H1 (cell line): ENCODE measurements around the gene TLCD3A. TPM values are rescaled to one million over a fixed set of nuclear protein-coding genes. Genes with fewer than 3 reads are reported as not detected.
A peak's percentile ranks its signal among the peaks of the same experiment; 100 is the strongest.

ENCODE experiments used
- CTCF ChIA-PET: fragments of 300-600 bp; sonication (Branson Sonifier 250); formaldehyde crosslinking; loops from one replicate; lab custom pipeline; 2021; ENCODE audit not compliant: partially characterized antibody; lab: Charles Lee
- POLR2A ChIA-PET: fragments of 300-600 bp; sonication (Branson Sonifier 250); formaldehyde crosslinking; loops from one replicate; lab custom pipeline; 2021; ENCODE audit warnings: inconsistent platforms; ENCODE audit not compliant: partially characterized antibody; lab: Charles Lee
- DNase-seq, 2 experiments: peaks; one replicate each; pipeline versions ENCODE4 v3.0.0 to v3.0.0-alpha.2; 2010 to 2022; ENCODE audit warnings: low spot score in 2 of 2, low read depth in 1 of 2, mixed read lengths in 1 of 2
- FAIRE-seq: peaks from 2 replicates; lab custom pipeline; 2011; peaks lifted over from hg19 to GRCh38; lab: Jason Lieb, UNC
- H2AFZ ChIP-seq: 2 replicates; pipeline ENCODE4 v1.8.1; 2012; ENCODE audit warnings: low read length, inconsistent platforms
- H2AK5ac ChIP-seq: 2 replicates; pipeline ENCODE4 v1.6.1; 2013; ENCODE audit warnings: low read depth, low read length
- H2BK120ac ChIP-seq: replicated peaks from 2 replicates; pipeline ENCODE3; 2013; ENCODE audit warnings: low read depth, low read length, inconsistent platforms
- H2BK12ac ChIP-seq: 2 replicates; pipeline ENCODE4 v1.6.1; 2013; ENCODE audit warnings: low read depth, low read length
- H2BK15ac ChIP-seq: 2 replicates; pipeline ENCODE4 v1.6.1; 2013; ENCODE audit warnings: low read length
- H2BK20ac ChIP-seq: 2 replicates; pipeline ENCODE4 v1.6.1; 2013; ENCODE audit warnings: low read length
- H2BK5ac ChIP-seq: 2 replicates; pipeline ENCODE4 v1.6.1; 2013; ENCODE audit warnings: low read depth, low read length
- H3K14ac ChIP-seq: 2 replicates; pipeline ENCODE4 v1.6.1; 2013; ENCODE audit warnings: inconsistent platforms; ENCODE audit not compliant: insufficient read length
- H3K18ac ChIP-seq: 2 replicates; pipeline ENCODE4 v1.6.1; 2013; ENCODE audit warnings: low read length; ENCODE audit errors: extremely low read depth
- H3K23ac ChIP-seq: 2 replicates; pipeline ENCODE4 v1.6.1; 2013; ENCODE audit warnings: inconsistent platforms; ENCODE audit not compliant: insufficient read length
- H3K23me2 ChIP-seq: 2 replicates; pipeline ENCODE4 v1.6.1; 2013; ENCODE audit warnings: low read depth, low read length
- H3K27ac ChIP-seq: 2 replicates; pipeline ENCODE4 v1.6.1; 2011; ENCODE audit warnings: low read depth, low read length, inconsistent platforms
- H3K27me3 ChIP-seq, 4 experiments: replicated peaks in 1 of 4; 1 replicate in 1 of 4; 2 replicates in 3 of 4; pipeline versions ENCODE4 v1.6.1 to v1.8.1; 2011 to 2013; ENCODE audit warnings: low read length in 3 of 4, mild to moderate bottlenecking in 3 of 4, inconsistent platforms in 2 of 4, mixed read lengths in 2 of 4, moderate library complexity in 1 of 4; ENCODE audit not compliant: control insufficient read depth in 3 of 4, insufficient read depth in 3 of 4; ENCODE audit errors: extremely low read depth in 1 of 4
- H3K36me3 ChIP-seq, 4 experiments: 2 replicates each; pipeline versions ENCODE4 v1.6.1 to v1.8.1; 2011 to 2013; ENCODE audit warnings: mild to moderate bottlenecking in 4 of 4, low read length in 3 of 4, moderate library complexity in 2 of 4, control low read depth in 1 of 4, inconsistent platforms in 1 of 4; ENCODE audit not compliant: insufficient read depth in 4 of 4, control insufficient read depth in 2 of 4
- H3K4ac ChIP-seq: replicated peaks from 2 replicates; pipeline ENCODE3; 2013; ENCODE audit warnings: low read length, low read depth, mixed read lengths, inconsistent platforms; ENCODE audit not compliant: insufficient read length
- H3K4me1 ChIP-seq, 4 experiments: replicated peaks in 1 of 4; 1 replicate in 1 of 4; 2 replicates in 3 of 4; pipeline versions ENCODE4 v1.6.1 to v1.8.1; 2011 to 2013; ENCODE audit warnings: low read length in 3 of 4, inconsistent platforms in 2 of 4, mixed read lengths in 1 of 4; ENCODE audit not compliant: insufficient read depth in 4 of 4, control insufficient read depth in 3 of 4
- H3K4me2 ChIP-seq, 2 experiments: 2 replicates each; pipeline versions ENCODE4 v1.6.1 to v1.8.1; 2011 to 2013; ENCODE audit warnings: low read depth in 2 of 2, low read length in 2 of 2, control low read depth in 1 of 2, inconsistent platforms in 1 of 2, mild to moderate bottlenecking in 1 of 2; ENCODE audit not compliant: insufficient read depth in 1 of 2
- H3K4me3 ChIP-seq, 4 experiments: fragments of 200-600, 300-600 bp in 1 of 4; sonication (generic), shearing (Covaris generic), sonication (Bioruptor Twin) in 1 of 4; 2 replicates each; pipeline versions ENCODE4 v1.5.1 to v1.8.1; 2011 to 2016; ENCODE audit warnings: low read length in 4 of 4, low read depth in 3 of 4, control low read depth in 2 of 4, inconsistent platforms in 2 of 4, mild to moderate bottlenecking in 2 of 4, mixed read lengths in 1 of 4, moderate library complexity in 1 of 4; ENCODE audit not compliant: insufficient read depth in 2 of 4; ENCODE audit errors: extremely low read depth in 1 of 4
- H3K56ac ChIP-seq: replicated peaks from 2 replicates; pipeline ENCODE3; 2013; ENCODE audit warnings: low read depth, mild to moderate bottlenecking, mixed read lengths, low read length, inconsistent platforms; ENCODE audit not compliant: insufficient read length
- H3K79me1 ChIP-seq: 2 replicates; pipeline ENCODE4 v1.6.1; 2013; ENCODE audit warnings: low read depth, low read length, control low read depth
- H3K79me2 ChIP-seq, 2 experiments: 2 replicates each; pipeline versions ENCODE4 v1.6.1 to v1.8.1; 2012 to 2013; ENCODE audit warnings: low read length in 2 of 2, mild to moderate bottlenecking in 2 of 2, inconsistent platforms in 1 of 2; ENCODE audit not compliant: insufficient read depth in 2 of 2, control insufficient read depth in 1 of 2
- H3K9ac ChIP-seq, 4 experiments: replicated peaks in 1 of 4; 1 replicate in 1 of 4; 2 replicates in 3 of 4; pipeline versions ENCODE4 v1.6.1 to v1.8.1; 2011 to 2013; ENCODE audit warnings: low read depth in 3 of 4, low read length in 3 of 4, control low read depth in 2 of 4, mild to moderate bottlenecking in 2 of 4, moderate library complexity in 2 of 4, inconsistent platforms in 1 of 4; ENCODE audit errors: extremely low read depth in 1 of 4
- H3K9me3 ChIP-seq, 2 experiments: 2 replicates each; pipeline versions ENCODE4 v1.6.1 to v1.8.1; 2012 to 2013; ENCODE audit warnings: mild to moderate bottlenecking in 2 of 2, moderate library complexity in 2 of 2, control low read depth in 1 of 2, inconsistent platforms in 1 of 2, low read depth in 1 of 2, low read length in 1 of 2, mixed read lengths in 1 of 2; ENCODE audit not compliant: insufficient read depth in 2 of 2
- H4K20me1 ChIP-seq, 2 experiments: replicated peaks in 1 of 2; 2 replicates each; pipeline versions ENCODE3 to v1.8.1; 2011 to 2013; ENCODE audit warnings: inconsistent platforms in 2 of 2, low read length in 2 of 2, mild to moderate bottlenecking in 1 of 2; ENCODE audit not compliant: insufficient read depth in 2 of 2, control insufficient read depth in 1 of 2
- H4K5ac ChIP-seq: 2 replicates; pipeline ENCODE4 v1.6.1; 2013; ENCODE audit warnings: low read length, low read depth, mixed read lengths, inconsistent platforms; ENCODE audit not compliant: insufficient read length
- H4K8ac ChIP-seq: 2 replicates; pipeline ENCODE4 v1.8.0; 2013; ENCODE audit warnings: mild to moderate bottlenecking, moderate library complexity, low read length, inconsistent platforms; ENCODE audit not compliant: insufficient read depth; ENCODE audit errors: extremely low read depth
- H4K91ac ChIP-seq: replicated peaks from 2 replicates; pipeline ENCODE3; 2013; ENCODE audit warnings: low read length, mixed read lengths, inconsistent platforms; ENCODE audit not compliant: insufficient read length
- BACH1 ChIP-seq: IDR thresholded peaks from 2 replicates; pipeline ENCODE4 v1.6.1; 2012; ENCODE audit warnings: low read length, improper control_type of control experiment
- CBX8 ChIP-seq: fragments of 300-800, 300-1000 bp; sonication (generic); IDR thresholded peaks from 2 replicates; pipeline ENCODE4 v1.7.1; 2016; ENCODE audit warnings: low read depth, low read length, borderline replicate concordance
- CTCF ChIP-seq, 3 experiments: IDR thresholded peaks; 1 replicate in 2 of 3; 2 replicates in 1 of 3; pipeline versions ENCODE4 v1.5.1 to v1.6.1; 2011; ENCODE audit warnings: low read length in 3 of 3, mild to moderate bottlenecking in 3 of 3, inconsistent platforms in 2 of 3, low read depth in 1 of 3, moderate library complexity in 1 of 3; ENCODE audit not compliant: insufficient read depth in 1 of 3; ENCODE audit errors: control extremely low read depth in 1 of 3
- JUN ChIP-seq: IDR thresholded peaks from 2 replicates; pipeline ENCODE4 v1.6.1; 2011; ENCODE audit warnings: low read depth, mild to moderate bottlenecking, improper control_type of control experiment, low read length
- RAD21 ChIP-seq, 2 experiments: IDR thresholded peaks in 1 of 2; conservative IDR thresholded peaks in 1 of 2; 2 replicates each; pipeline ENCODE4 v1.6.1; 2011; ENCODE audit warnings: low read depth in 2 of 2, low read length in 2 of 2, improper control_type of control experiment in 1 of 2, inconsistent platforms in 1 of 2, mild to moderate bottlenecking in 1 of 2, moderate library complexity in 1 of 2
- RXRA ChIP-seq: IDR thresholded peaks from 2 replicates; pipeline ENCODE4 v1.6.1; 2011; ENCODE audit warnings: low read depth, mild to moderate bottlenecking, low read length, moderate library complexity; ENCODE audit not compliant: insufficient read depth
- SP1 ChIP-seq: IDR thresholded peaks from 2 replicates; pipeline ENCODE4 v1.6.1; 2011; ENCODE audit warnings: low read depth, low read length
- WGBS, 2 experiments: shearing (Covaris generic) in 1 of 2; methylation state at CpG; one replicate each; pipeline versions ENCODE4 v1.1.6 to v1.1.7; 2013 to 2015; ENCODE audit warnings: low lambda C conversion rate in 2 of 2, mixed read lengths in 2 of 2, inconsistent platforms in 1 of 2, low coverage in 1 of 2, missing lambda C conversion rate in 1 of 2; ENCODE audit not compliant: insufficient replicate concordance in 2 of 2, insufficient coverage in 1 of 2, insufficient read length in 1 of 2; ENCODE audit errors: extremely low coverage in 1 of 2, missing lambda C conversion rate in 1 of 2; 5-methylcytosine and 5-hydroxymethylcytosine counted together
- polyA plus RNA-seq, 7 experiments: library from polyadenylated mRNA; depleted of rRNA in 3 of 7; stranded (reverse) in 5 of 7; unstranded in 2 of 7; fragments of >200 nt in 5 of 7; fragments of 200-250 nt in 2 of 7; gene quantifications; 1 replicate in 5 of 7; 2 replicates in 1 of 7; 4 replicates in 1 of 7; pipeline versions ENCODE4 v1.2.1 to v1.2.3, GENCODE V29; 2011 to 2013; ENCODE audit warnings: missing spikeins in 2 of 7, mixed read lengths in 2 of 7
- total RNA-seq: library from RNA; stranded (reverse); fragmentation: NEBNext Ultra II Directional; extraction: Animal tissue kit (Norgen Biotek cat#: 25700); gene quantifications from 2 replicates; pipeline ENCODE4 v1.2.1, GENCODE V29; 2021
- TF ChIP-seq, protein P1 (sequence below): IDR thresholded peaks from 2 replicates; pipeline ENCODE4 v1.6.1; 2011; ENCODE audit warnings: low read depth, mild to moderate bottlenecking, low read length; ENCODE audit not compliant: insufficient read depth

The TLCD3A gene
- total and polyA plus RNA-seq, 2 of the 8 experiments (the other 6 are each of a cell fraction or from before 2014, with no cell fraction given), result 26.1 to 48.8 TPM

DNA sequence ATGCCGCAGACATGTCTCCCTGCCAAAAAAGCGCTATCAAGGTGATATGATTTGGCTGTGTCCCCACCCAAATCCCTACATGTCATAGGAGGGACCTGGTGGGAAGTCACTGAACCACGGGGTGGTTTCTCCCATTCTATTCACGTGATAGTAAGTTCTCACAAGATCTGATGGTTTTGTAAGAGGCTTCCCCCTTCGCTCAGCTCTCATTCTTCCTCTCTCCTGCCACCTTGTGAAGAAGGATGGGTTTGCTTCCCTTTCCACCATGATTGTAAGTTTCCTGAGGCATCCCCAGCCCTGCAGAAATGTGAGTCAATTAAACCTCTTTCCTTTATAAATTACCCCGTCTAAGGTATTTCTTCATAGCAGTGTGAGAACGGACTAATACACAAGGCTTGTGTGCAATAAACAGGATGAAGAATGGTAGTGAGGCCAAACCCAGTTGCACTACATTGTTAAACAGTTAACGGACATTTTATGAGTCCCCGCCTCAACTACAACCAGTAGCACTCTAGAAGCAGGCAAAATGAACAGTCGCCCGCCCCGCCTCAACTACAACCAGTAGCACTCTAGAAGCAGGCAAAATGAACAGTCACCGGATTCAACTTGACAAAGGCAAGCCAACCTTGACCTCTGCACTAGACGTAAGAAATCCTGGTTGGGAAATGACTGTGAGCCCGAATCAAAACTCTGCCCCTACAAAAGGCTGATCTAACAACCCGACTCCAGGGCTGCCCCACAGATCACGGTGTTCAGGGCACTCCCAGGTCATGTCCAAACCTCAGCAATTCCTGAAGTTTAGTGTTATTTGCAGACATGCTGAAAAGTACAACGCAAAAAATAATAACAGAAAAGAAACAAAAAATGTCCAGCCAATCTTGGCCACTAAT lies 44.1 kb upstream of the TLCD3A start:
- WGBS, 2 experiments, result 87% methylated on average over 18 of the region's 18 CpGs; no CpG with 5 or more reads in 1 of the 2 experiments
- Histone ChIP-seq H3K4me2 (no peak overlapping the region), H2BK5ac (no peak overlapping the region), H2BK15ac (no peak overlapping the region), H3K27ac (no peak overlapping the region), H2BK20ac (no peak overlapping the region), H3K9me3 (no peaks in the 10 kb centered on the region), H2BK12ac (no peak overlapping the region), H4K5ac (no peak overlapping the region), H4K91ac (no peak overlapping the region), H4K20me1 (peaks cover 0 to 4% of the 10 kb centered on the region in 2 experiments), H3K9ac (no peak overlapping the region; a peak in 1 of 7 replicates), H3K18ac (no peak overlapping the region), H2AFZ (no peak overlapping the region), H3K4ac (no peak overlapping the region), H3K56ac (no peak overlapping the region), H4K8ac (no peak overlapping the region), H3K4me1 (no peaks in the 10 kb centered on the region), H3K36me3 (peaks cover 0 to 9% (median 2%) of the 10 kb centered on the region in 4 experiments; a peak in 3 of 8 replicates), H3K27me3 (no peaks in the 10 kb centered on the region), H3K23ac (no peak overlapping the region), H3K79me1 (no peaks in the 10 kb centered on the region), H2AK5ac (no peak overlapping the region), H3K4me3 (no peak overlapping the region), H3K14ac (no peak overlapping the region), H2BK120ac (no peak overlapping the region), H3K79me2 (no peaks in the 10 kb centered on the region), H3K23me2 (no peaks in the 10 kb centered on the region)
- TF ChIP-seq JUN (no peak), SP1 (no peak), RAD21 (IDR thresholded peaks at IDR 0.05 in 1 of 2, conservative IDR thresholded peaks at IDR 0.05 in 1 of 2; ENCODE audit: low read depth in 2 of 2, low read length in 2 of 2) (peak; percentile 45 to 55), BACH1 (no peak), CTCF (IDR thresholded peaks at IDR 0.05; ENCODE audit: control extremely low read depth in 1 of 3, insufficient read depth in 1 of 3, low read depth in 1 of 3, low read length in 3 of 3) (peak in 2 of 3 experiments; percentile 41 to 48; a peak in 2 of 4 replicates), CBX8 (no peak), RXRA (no peak)
- TF ChIP-seq, protein P1, sequence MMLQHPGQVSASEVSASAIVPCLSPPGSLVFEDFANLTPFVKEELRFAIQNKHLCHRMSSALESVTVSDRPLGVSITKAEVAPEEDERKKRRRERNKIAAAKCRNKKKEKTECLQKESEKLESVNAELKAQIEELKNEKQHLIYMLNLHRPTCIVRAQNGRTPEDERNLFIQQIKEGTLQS, result no peak
- ChIA-PET CTCF (interaction anchor here (0.6 to 6.1 kb wide), 27 partner anchors 8 to 543 kb away, joined by 3 to 79 read pairs (median 4); no protein-coding TSS in a partner anchor), POLR2A (interaction anchor here (0.6 to 1.0 kb wide), 3 partner anchors 20 to 85 kb away, joined by 3 to 4 read pairs (median 3); no protein-coding TSS in a partner anchor)
- DNase-seq (no peak), FAIRE-seq (peak; percentile 58)
